K562 (cell line): ENCODE data around the gene TMSB15C. TPM values are rescaled to one million over a fixed set of nuclear protein-coding genes. Genes with fewer than 3 reads are reported as not detected.

Experiments
- ATAC-seq: fragments of 200-7000 bp; cut with Tn5 transposase; 3 replicates; pipeline ENCODE4 v1.9.1; 2020; ENCODE audit warnings: moderate library complexity
- BruUV-seq: library from RNA; stranded (reverse); fragments of 400-500 nt; replicated peaks from 2 replicates; lab custom pipeline; 2021; lab: Mats Ljungman, UMichigan
- CTCF ChIA-PET: fragments of 300-600 bp; formaldehyde crosslinking; extraction: SDS; loops from one replicate; lab custom pipeline; 2021; ENCODE audit warnings: low intra/inter-chr PET ratio; lab: Yijun Ruan, JAX
- POLR2A ChIA-PET: fragments of 300-600, 350-650 bp; sonication (Branson Sonifier 250); formaldehyde crosslinking; extraction: SDS; loops from one replicate; lab custom pipeline; 2021; ENCODE audit warnings: antibody characterized with exemption, inconsistent platforms; lab: Yijun Ruan, JAX
- DNase-seq, 4 experiments: peaks; one replicate each; pipeline versions ENCODE4 v3.0.0 to v3.0.0-alpha.2; 2011 to 2018; ENCODE audit warnings: low spot score in 3 of 4, mixed read lengths in 3 of 4; ENCODE audit errors: extremely low read depth in 1 of 4
- FAIRE-seq: peaks from 2 replicates; lab custom pipeline; 2011; peaks lifted over from hg19 to GRCh38; lab: Jason Lieb, UNC
- H2AFZ ChIP-seq: 2 replicates; pipeline ENCODE4 v1.6.0; 2011; ENCODE audit warnings: low read depth, low read length, control low read depth, inconsistent platforms
- H3K27ac ChIP-seq: fragments of 200-600 bp; 3 replicates; pipeline ENCODE4 v1.8.0; 2011; ENCODE audit warnings: low read depth, mild to moderate bottlenecking, control low read depth, inconsistent platforms, low read length, moderate library complexity, mixed read lengths; ENCODE audit errors: extremely low read depth
- H3K27me3 ChIP-seq, 2 experiments: fragments of 300-600 bp in 1 of 2; 2 replicates in 1 of 2; 3 replicates in 1 of 2; pipeline versions ENCODE4 v1.6.0 to v1.8.0; 2011; ENCODE audit warnings: inconsistent platforms in 2 of 2, low read length in 2 of 2, mild to moderate bottlenecking in 1 of 2, mixed read lengths in 1 of 2, moderate library complexity in 1 of 2; ENCODE audit not compliant: control insufficient read depth in 2 of 2, insufficient read depth in 2 of 2
- H3K36me3 ChIP-seq: fragments of 300-600 bp; 3 replicates; pipeline ENCODE4 v1.8.0; 2011; ENCODE audit warnings: mild to moderate bottlenecking, low read length, inconsistent platforms; ENCODE audit not compliant: control insufficient read depth, insufficient read depth
- H3K4me1 ChIP-seq, 2 experiments: fragments of 200-600 bp in 1 of 2; replicated peaks in 1 of 2; 2 replicates in 1 of 2; 3 replicates in 1 of 2; pipeline versions ENCODE4 v1.5.1 to v1.8.0; 2011; ENCODE audit warnings: inconsistent platforms in 2 of 2, low read length in 2 of 2, mild to moderate bottlenecking in 1 of 2, mixed read lengths in 1 of 2, moderate library complexity in 1 of 2; ENCODE audit not compliant: control insufficient read depth in 2 of 2, insufficient read depth in 2 of 2
- H3K4me2 ChIP-seq: 2 replicates; pipeline ENCODE4 v1.6.1; 2011; ENCODE audit warnings: low read length, control low read depth, inconsistent platforms, mixed read lengths; ENCODE audit not compliant: insufficient read depth
- H3K4me3 ChIP-seq: fragments of 200-600 bp; sonication (generic), shearing (Covaris generic); 2 replicates; pipeline ENCODE4 v1.5.1; 2016; ENCODE audit warnings: control low read depth, inconsistent platforms
- H3K79me2 ChIP-seq: fragments of 200-600 bp; 3 replicates; pipeline ENCODE4 v1.8.0; 2011; ENCODE audit warnings: low read length, inconsistent platforms; ENCODE audit not compliant: control insufficient read depth, insufficient read depth
- H3K9ac ChIP-seq, 2 experiments: 2 replicates each; pipeline versions ENCODE4 v1.6.0 to v1.6.1; 2011; ENCODE audit warnings: low read depth in 2 of 2, low read length in 2 of 2, control low read depth in 1 of 2, inconsistent platforms in 1 of 2, mild to moderate bottlenecking in 1 of 2, mixed read lengths in 1 of 2; ENCODE audit not compliant: insufficient read depth in 1 of 2
- H3K9me1 ChIP-seq: one replicate; pipeline ENCODE4 v1.6.0; 2011; ENCODE audit warnings: inconsistent platforms, mild to moderate bottlenecking, low read length, moderate library complexity; ENCODE audit not compliant: control insufficient read depth, insufficient read depth
- H3K9me3 ChIP-seq: replicated peaks from 2 replicates; pipeline ENCODE4 v1.5.1; 2011; ENCODE audit warnings: low read depth, low read length, inconsistent platforms; ENCODE audit not compliant: control insufficient read depth, insufficient read depth
- H4K20me1 ChIP-seq: replicated peaks from 2 replicates; pipeline ENCODE4 v1.6.1; 2011; ENCODE audit warnings: low read length, inconsistent platforms, mixed read lengths; ENCODE audit not compliant: control insufficient read depth, insufficient read depth
- CSDE1 ChIP-seq, 2 experiments: fragments of 450-650 bp; IDR thresholded peaks; 2 replicates each; pipeline ENCODE4 v1.6.1; 2016; ENCODE audit warnings: mild to moderate bottlenecking in 1 of 2
- FOXA1 ChIP-seq: fragments of 450-650 bp; IDR thresholded peaks from 2 replicates; pipeline ENCODE4 v1.6.1; 2016; ENCODE audit warnings: mild to moderate bottlenecking, borderline replicate concordance
- GMEB1 ChIP-seq: fragments of 250-450 bp; sonication (Bioruptor Pico); IDR thresholded peaks from 2 replicates; pipeline ENCODE4 v1.4.0; 2020; ENCODE audit warnings: mild to moderate bottlenecking
- NCOA2 ChIP-seq, 2 experiments: fragments of 450-650 bp; IDR thresholded peaks; 2 replicates each; pipeline ENCODE4 v1.6.1; 2018; ENCODE audit warnings: mild to moderate bottlenecking in 2 of 2, moderate library complexity in 1 of 2; ENCODE audit not compliant: partially characterized antibody in 2 of 2
- NR3C1 ChIP-seq: sonication (generic); formaldehyde crosslinking; IDR thresholded peaks from 2 replicates; pipeline ENCODE4 v1.8.1; 2022; ENCODE audit warnings: missing genetic modification reagents
- PCBP1 ChIP-seq: fragments of 200-400 bp; formaldehyde crosslinking; IDR thresholded peaks from 2 replicates; pipeline ENCODE4 v1.6.1; 2018; ENCODE audit warnings: mild to moderate bottlenecking, low read depth, low read length; ENCODE audit not compliant: poor library complexity, severe bottlenecking
- PHF20 ChIP-seq: fragments of 450-650 bp; IDR thresholded peaks from 2 replicates; pipeline ENCODE4 v1.6.1; 2018; ENCODE audit not compliant: partially characterized antibody
- RCOR1 ChIP-seq, 2 experiments: IDR thresholded peaks; 2 replicates each; pipeline ENCODE4 v1.6.1; 2012; ENCODE audit warnings: low read depth in 2 of 2, low read length in 2 of 2, borderline replicate concordance in 1 of 2, improper control_type of control experiment in 1 of 2
- RNF2 ChIP-seq: sonication (generic); IDR thresholded peaks from 2 replicates; pipeline ENCODE4 v1.6.1; 2016
- ZNF24 ChIP-seq: fragments of 450-650 bp; IDR thresholded peaks from 2 replicates; pipeline ENCODE4 v1.6.1; 2016
- in situ Hi-C: fragments of 300-500 bp; cut with MboI; formaldehyde crosslinking; loops from 4 replicates; pipeline ENCODE4 v1.15.0; 2018; ENCODE audit warnings: inconsistent platforms, mixed read lengths
- intact Hi-C: fragments of 100-400 bp; cut with micrococcal nuclease; formaldehyde crosslinking; loops from 2 replicates; pipeline ENCODE4 v1.14.2; 2022
- polyA plus RNA-seq, 8 experiments: library from polyadenylated mRNA; depleted of rRNA in 4 of 8; stranded (reverse) in 5 of 8; unstranded in 3 of 8; fragments of >200 nt; fragmentation: Nextera tagmentation in 2 of 8; fragmentation: Illumina TruSeq in 1 of 8; extraction: Ambion mirVana in 2 of 8; extraction: Trizol in 1 of 8; gene quantifications; 2 replicates each; pipeline versions ENCODE4 v1.2.1 to v1.2.3, GENCODE V29; 2011 to 2014; ENCODE audit warnings: inconsistent platforms in 1 of 8, missing spikeins in 1 of 8
- total RNA-seq, 7 experiments: library from RNA; depleted of rRNA in 6 of 7; stranded (reverse); fragments of >200 nt in 6 of 7; fragmentation: Illumina TruSeq in 2 of 7; extraction: Trizol in 2 of 7; gene quantifications; 2 replicates each; pipeline versions ENCODE4 v1.2.1 to v1.2.3, GENCODE V29; 2011 to 2021; ENCODE audit warnings: low replicate concordance in 1 of 7

TMSB15C gene
- total and polyA plus RNA-seq, 9 of the 15 experiments (the other 6 are each of a cell fraction or from before 2014, with no cell fraction given), result 0.03 TPM; not detected in 8

GRCh38 chrX:104098919-104099318 lies 22.9 kb upstream of the TMSB15C start:
- no TSS peak for BruUV-seq

More at GRCh38 chrX:104098919-104099318, 22.9 kb upstream of the TMSB15C start:
- Histone ChIP-seq H3K27ac (no peak overlapping the region), H3K79me2 (no peaks in the 10 kb centered on the region), H3K9me1 (no peaks in the 10 kb centered on the region), H3K27me3 (no peaks in the 10 kb centered on the region), H3K9me3 (no peaks in the 10 kb centered on the region), H4K20me1 (no peaks in the 10 kb centered on the region), H3K4me1 (no peaks in the 10 kb centered on the region), H3K4me2 (no peak overlapping the region), H2AFZ (no peak overlapping the region), H3K36me3 (no peaks in the 10 kb centered on the region), H3K9ac (no peak overlapping the region), H3K4me3 (no peak overlapping the region)
- ATAC-seq (no peak), DNase-seq (no peak), FAIRE-seq (no peak)
- in situ Hi-C loops (no loop called here), intact Hi-C loops (loop anchor here (1.0 to 2.0 kb wide), 2 partner anchors 38 to 172 kb away; no protein-coding TSS in a partner anchor)
- TF ChIP-seq FOXA1, result no peak
- TF ChIP-seq NCOA2 (IDR thresholded peaks at IDR 0.05; ENCODE audit: partially characterized antibody in 2 of 2), result no peak
- no peak for TF ChIP-seq ZNF24
- TF ChIP-seq GMEB1, result no peak
- TF ChIP-seq RNF2, result no peak
- no peak for TF ChIP-seq RCOR1 (IDR thresholded peaks at IDR 0.05; ENCODE audit: borderline replicate concordance in 1 of 2, low read depth in 2 of 2, low read length in 2 of 2)
- no peak for TF ChIP-seq PCBP1
- TF ChIP-seq NR3C1 (CRISPR knock-in tag), result no peak
- TF ChIP-seq PHF20, result no peak
- no peak for TF ChIP-seq CSDE1 (IDR thresholded peaks at IDR 0.05)
- ChIA-PET CTCF (interaction anchor here (0.8 to 2.1 kb wide), 2 partner anchors 38 to 172 kb away, joined by 3 to 9 read pairs; no protein-coding TSS in a partner anchor), POLR2A (no interaction called here)
